ENCODE data around the gene TNNT1. TPM values are rescaled to one million over a fixed set of nuclear protein-coding genes. Genes with fewer than 3 reads are reported as not detected.

TNNT1 gene
- total RNA-seq, 1 experiment from 2014 or later = 188 TPM

- ChIA-PET RAD21 (ENCODE audit: low non-redundant PET in 1 of 2, low total read pairs in 2 of 2, uncharacterized antibody in 2 of 2, unreplicated experiment in 2 of 2) (no interaction called here), POLR2A (no interaction called here), CTCF (no interaction called here)
- Histone ChIP-seq H2AFZ (ENCODE audit: low read depth, low read length, poor library complexity, severe bottlenecking) (no peak overlapping the region), H3K27me3 (ENCODE audit: insufficient read depth, low read length) (no peaks in the 10 kb centered on the region), H3K36me3 (ENCODE audit: control insufficient read depth in 1 of 2, insufficient read depth in 2 of 2, low read length in 2 of 2) (peaks cover 4 to 5% of the 10 kb centered on the region in 2 experiments; a peak in 2 of 4 replicates), H3K79me2 (ENCODE audit: insufficient read depth, low read length) (peaks cover 62% of the 10 kb centered on the region), H3K4me1 (ENCODE audit: control insufficient read depth in 1 of 2, insufficient read depth in 2 of 2, low read length in 2 of 2) (peaks cover 6 to 18% of the 10 kb centered on the region in 2 experiments), H3K4me3 (replicated peaks in 1 of 2; ENCODE audit: low read depth in 1 of 2, low read length in 2 of 2) (no peak overlapping the region), H3K9me2 (ENCODE audit: insufficient read depth) (no peaks in the 10 kb centered on the region), H3K27ac (ENCODE audit: low read depth, low read length) (no peak overlapping the region), H3K9ac (ENCODE audit: low read length) (no peak overlapping the region), H3K4me2 (ENCODE audit: low read length) (no peak overlapping the region), H4K20me1 (ENCODE audit: insufficient read depth) (no peaks in the 10 kb centered on the region), H3K9me3 (ENCODE audit: control insufficient read depth in 1 of 2, insufficient read depth in 1 of 2, low read depth in 1 of 2, low read length in 2 of 2) (no peaks in the 10 kb centered on the region)
- intact Hi-C loops (cut with micrococcal nuclease) = no loop called here
- DNase-seq (ENCODE audit: low read depth, low spot score) (no peak), ATAC-seq (no peak)
- TF ChIP-seq MAX (IDR thresholded peaks at IDR 0.05) (no peak), ATF3 (IDR thresholded peaks at IDR 0.05) (no peak), REST (IDR thresholded peaks at IDR 0.05; ENCODE audit: low read depth) (no peak), ELF1 (IDR thresholded peaks at IDR 0.05; ENCODE audit: borderline replicate concordance, low read depth) (no peak), CTCF (IDR thresholded peaks at IDR 0.05 in 2 of 3, conservative IDR thresholded peaks at IDR 0.05 in 1 of 3; ENCODE audit: borderline replicate concordance in 1 of 3, insufficient read depth in 1 of 3, low read depth in 2 of 3, low read length in 2 of 3) (no peak), ZFX (IDR thresholded peaks at IDR 0.05) (no peak), POLR2A (IDR thresholded peaks at IDR 0.05; ENCODE audit: borderline replicate concordance, extremely low read depth, insufficient read depth, insufficient read length) (no peak)
- BruUV-seq (replicated peaks) = no TSS peak
Measured at GRCh38 chr19:55112246-55112776, 36.7 kb downstream of the TNNT1 start.
